Neural cell (in vitro differentiated cells): ENCODE measurements around the gene ADAMTS2.

ENCODE experiments used
- CTCF ChIP-seq: fragments of 450-650 bp; IDR thresholded peaks from 2 replicates; pipeline ENCODE4 v1.5.1; 2014; ENCODE audit warnings: antibody characterized with exemption, mild to moderate bottlenecking, moderate library complexity; ENCODE audit not compliant: poor library complexity, severe bottlenecking
- POLR2AphosphoS5 ChIP-seq: IDR thresholded peaks from 2 replicates; pipeline ENCODE4 v1.6.1; 2012

GRCh38 chr5:179237770-179238627, 107.3 kb downstream of the ADAMTS2 start:
- no peak for TF ChIP-seq CTCF
- TF ChIP-seq POLR2AphosphoS5 = no peak
